ENCODE results near the gene CD79A.

DNA sequence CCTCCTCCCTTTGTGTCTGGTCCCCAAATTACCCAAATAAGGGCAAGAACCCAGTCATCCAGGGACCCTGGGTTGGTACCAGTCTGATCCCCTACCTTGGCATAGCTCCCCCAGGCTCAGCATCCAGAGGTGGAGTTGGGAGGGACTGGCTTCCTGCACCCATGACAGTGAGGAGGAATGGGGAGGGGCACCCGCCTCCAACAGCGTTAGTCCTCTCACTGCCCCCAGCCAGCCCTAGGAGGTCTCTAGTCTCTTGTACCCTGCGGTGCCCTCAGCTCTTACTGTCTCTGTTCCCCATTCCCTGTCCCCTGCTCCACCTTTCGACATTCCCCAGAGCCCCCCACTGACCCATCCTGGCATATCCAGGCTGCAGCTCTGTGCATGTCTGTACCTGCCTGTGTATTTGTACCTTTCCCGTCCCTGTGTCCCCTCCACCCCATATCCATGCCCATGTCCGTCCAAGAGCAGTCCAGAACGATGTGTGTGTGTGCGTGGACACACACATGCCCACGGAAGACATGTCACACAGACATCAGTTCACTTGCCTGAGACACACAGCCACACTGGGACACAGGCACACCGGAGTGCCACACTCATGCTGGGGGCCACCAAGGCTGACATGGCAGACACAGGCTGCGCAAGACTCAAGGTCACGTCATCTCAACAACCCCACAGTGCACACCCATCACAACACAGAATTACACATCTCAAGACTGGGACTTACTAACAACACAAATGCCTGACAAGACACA, 33.3 kb downstream of the CD79A start:
- TF ChIP-seq, protein P1, sequence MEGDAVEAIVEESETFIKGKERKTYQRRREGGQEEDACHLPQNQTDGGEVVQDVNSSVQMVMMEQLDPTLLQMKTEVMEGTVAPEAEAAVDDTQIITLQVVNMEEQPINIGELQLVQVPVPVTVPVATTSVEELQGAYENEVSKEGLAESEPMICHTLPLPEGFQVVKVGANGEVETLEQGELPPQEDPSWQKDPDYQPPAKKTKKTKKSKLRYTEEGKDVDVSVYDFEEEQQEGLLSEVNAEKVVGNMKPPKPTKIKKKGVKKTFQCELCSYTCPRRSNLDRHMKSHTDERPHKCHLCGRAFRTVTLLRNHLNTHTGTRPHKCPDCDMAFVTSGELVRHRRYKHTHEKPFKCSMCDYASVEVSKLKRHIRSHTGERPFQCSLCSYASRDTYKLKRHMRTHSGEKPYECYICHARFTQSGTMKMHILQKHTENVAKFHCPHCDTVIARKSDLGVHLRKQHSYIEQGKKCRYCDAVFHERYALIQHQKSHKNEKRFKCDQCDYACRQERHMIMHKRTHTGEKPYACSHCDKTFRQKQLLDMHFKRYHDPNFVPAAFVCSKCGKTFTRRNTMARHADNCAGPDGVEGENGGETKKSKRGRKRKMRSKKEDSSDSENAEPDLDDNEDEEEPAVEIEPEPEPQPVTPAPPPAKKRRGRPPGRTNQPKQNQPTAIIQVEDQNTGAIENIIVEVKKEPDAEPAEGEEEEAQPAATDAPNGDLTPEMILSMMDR (IDR thresholded peaks at IDR 0.05) = no peak
- TF ChIP-seq POLR2AphosphoS5 (IDR thresholded peaks at IDR 0.05) (no peak), POLR2A (IDR thresholded peaks at IDR 0.05) (no peak)

Data from breast epithelium (tissue), 3 donors.